ENCODE results near the gene ERN2. TPM values are rescaled to one million over a fixed set of nuclear protein-coding genes. Genes with fewer than 3 reads are reported as not detected.

Gene ERN2
- total and polyA plus RNA-seq, 9 of the 15 experiments (the other 6 are each of a cell fraction or from before 2014, with no cell fraction given) = 0.07 to 1.5 (median 0.51) TPM; not detected in 3

- no peak for TF ChIP-seq TBL1XR1 (IDR thresholded peaks at IDR 0.05; ENCODE audit: low read length in 2 of 2)
Observed at GRCh38 chr16:23741675-23742303, 28.8 kb upstream of the ERN2 start (continued).

DNA sequence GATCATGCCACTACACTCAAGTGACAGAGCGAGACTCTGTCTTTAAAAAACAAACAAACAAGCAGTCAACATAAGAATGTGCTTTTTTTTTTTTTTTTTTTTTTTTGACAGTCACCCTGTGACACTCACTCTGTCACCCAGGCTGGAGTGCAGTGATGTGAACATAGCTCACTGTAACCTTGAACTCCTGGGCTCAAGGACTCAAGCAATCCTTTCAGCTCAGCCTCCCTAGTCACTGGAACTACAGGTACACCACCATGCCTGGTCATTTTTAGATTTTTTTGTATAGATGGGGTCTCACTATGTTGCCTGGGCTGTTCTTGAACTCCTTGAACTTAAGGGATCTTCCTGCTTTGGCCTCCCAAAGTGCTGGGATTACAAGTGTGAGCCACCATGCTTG lies 26.5 kb upstream of the ERN2 start:
- H3K4me2 ChIP-seq (ENCODE audit: insufficient read depth, low read length) = no peak overlapping the region
- no peak overlapping the region for H2AFZ ChIP-seq (ENCODE audit: low read depth, low read length)
- H3K9me3 ChIP-seq (replicated peaks; ENCODE audit: control insufficient read depth, insufficient read depth, low read depth, low read length) = no peaks in the 10 kb centered on the region
- POLR2A ChIA-PET = interaction anchor here (0.7 kb wide), 1 partner anchor 49 kb away, joined by 3 read pairs; no protein-coding TSS in a partner anchor
- in situ Hi-C loops (cut with MboI) = loop anchor here (10.0 kb wide), 3 partner anchors 295 to 765 kb away; partner anchors contain the start of gene CACNG3
- WGBS (ENCODE audit: insufficient coverage, low coverage, missing lambda C conversion rate) = 29% methylated on average over 1 of the region's 1 CpG
- TF ChIP-seq ZNF551 (CRISPR knock-in tag; IDR thresholded peaks at IDR 0.05) = no peak
- no peak for TF ChIP-seq NFATC3 (IDR thresholded peaks at IDR 0.05)
- no peak for TF ChIP-seq ZNF175 (CRISPR knock-in tag; IDR thresholded peaks at IDR 0.05; ENCODE audit: low read depth)
- no peak for TF ChIP-seq CREB3L1 (IDR thresholded peaks at IDR 0.05; ENCODE audit: borderline replicate concordance, low read depth)
- TF ChIP-seq, protein P1, sequence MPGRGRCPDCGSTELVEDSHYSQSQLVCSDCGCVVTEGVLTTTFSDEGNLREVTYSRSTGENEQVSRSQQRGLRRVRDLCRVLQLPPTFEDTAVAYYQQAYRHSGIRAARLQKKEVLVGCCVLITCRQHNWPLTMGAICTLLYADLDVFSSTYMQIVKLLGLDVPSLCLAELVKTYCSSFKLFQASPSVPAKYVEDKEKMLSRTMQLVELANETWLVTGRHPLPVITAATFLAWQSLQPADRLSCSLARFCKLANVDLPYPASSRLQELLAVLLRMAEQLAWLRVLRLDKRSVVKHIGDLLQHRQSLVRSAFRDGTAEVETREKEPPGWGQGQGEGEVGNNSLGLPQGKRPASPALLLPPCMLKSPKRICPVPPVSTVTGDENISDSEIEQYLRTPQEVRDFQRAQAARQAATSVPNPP (IDR thresholded peaks at IDR 0.05; ENCODE audit: borderline replicate concordance, insufficient read depth, insufficient read length) = no peak
- TF ChIP-seq TRIM28 (IDR thresholded peaks at IDR 0.05) = no peak
- no peak for TF ChIP-seq RBM15 (IDR thresholded peaks at IDR 0.05; ENCODE audit: insufficient read depth, low read length)
- TF ChIP-seq CTBP1 (IDR thresholded peaks at IDR 0.05; ENCODE audit: borderline replicate concordance) = no peak
- TF ChIP-seq, protein P2, sequence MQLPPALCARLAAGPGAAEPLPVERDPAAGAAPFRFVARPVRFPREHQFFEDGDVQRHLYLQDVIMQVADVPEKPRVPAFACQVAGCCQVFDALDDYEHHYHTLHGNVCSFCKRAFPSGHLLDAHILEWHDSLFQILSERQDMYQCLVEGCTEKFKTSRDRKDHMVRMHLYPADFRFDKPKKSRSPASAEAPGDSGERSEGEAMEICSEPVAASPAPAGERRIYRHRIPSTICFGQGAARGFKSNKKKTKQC (CRISPR knock-in tag; IDR thresholded peaks at IDR 0.05) = no peak
- ATAC-seq (no peak), DNase-seq (ENCODE audit: extremely low read depth in 1 of 4, low spot score in 3 of 4) (no peak), FAIRE-seq (no peak)
- no peaks in the 10 kb centered on the region for H4K20me1 ChIP-seq (replicated peaks; ENCODE audit: control insufficient read depth, insufficient read depth, low read length)
- no peaks in the 10 kb centered on the region for H3K79me2 ChIP-seq (ENCODE audit: control insufficient read depth, insufficient read depth, low read length)
- H3K4me3 ChIP-seq = no peak overlapping the region
- intact Hi-C loops (cut with micrococcal nuclease) = loop anchor here (10.0 kb wide), 3 partner anchors 275 to 765 kb away; partner anchors contain the start of gene CACNG3
- no peaks in the 10 kb centered on the region for H3K36me3 ChIP-seq (ENCODE audit: control insufficient read depth, insufficient read depth, low read length)
- no peaks in the 10 kb centered on the region for H3K9me1 ChIP-seq (ENCODE audit: control insufficient read depth, insufficient read depth, low read length)
- CTCF ChIA-PET (ENCODE audit: low intra/inter-chr PET ratio) = no interaction called here
- BruUV-seq (replicated peaks) = no TSS peak
- no peak overlapping the region for H3K27ac ChIP-seq (ENCODE audit: extremely low read depth, low read depth, low read length)
- peaks cover 0 to 3% of the 10 kb centered on the region in 2 experiments; a peak in 1 of 5 replicates for H3K4me1 ChIP-seq (replicated peaks in 1 of 2; ENCODE audit: control insufficient read depth in 2 of 2, insufficient read depth in 2 of 2, low read length in 2 of 2)
- H3K9ac ChIP-seq (ENCODE audit: insufficient read depth in 1 of 2, low read depth in 2 of 2, low read length in 2 of 2) = no peak overlapping the region
- H3K27me3 ChIP-seq (ENCODE audit: control insufficient read depth in 2 of 2, insufficient read depth in 2 of 2, low read length in 2 of 2) = peaks cover 0 to 7% of the 10 kb centered on the region in 2 experiments; a peak in 2 of 5 replicates
